Activated CD8-positive, alpha-beta memory T cell treated with anti-CD3 and anti-CD28 coated beads, Interleukin-2, amount 10 ng/mL, durations not matched to agents 7 days and 5 days (primary cell): ENCODE measurements around the gene CEACAM16. TPM values are rescaled to one million over a fixed set of nuclear protein-coding genes. Genes with fewer than 3 reads are reported as not detected.
"Not testable (repeated sequence)": the region's sequence is repeated elsewhere in the genome, so short reads cannot be mapped to it uniquely, and the experiment has no call there.

ENCODE experiments used
- ATAC-seq: fragments of 150-1000 bp; cut with Tn5 transposase; one replicate; pipeline ENCODE4 v1.10.0; 2021; ENCODE audit warnings: moderate library complexity
- CTCF ChIA-PET: fragments of 350-600 bp; sonication (Branson Sonifier 250); formaldehyde crosslinking; loops from one replicate; lab custom pipeline; 2021; ENCODE audit warnings: antibody characterized with exemption; lab: Charles Lee
- DNase-seq: peaks from one replicate; pipeline ENCODE4 v3.0.0-alpha.2; 2020
- H3K27ac Mint-ChIP-seq: one replicate; pipeline ENCODE4 v1.8.0; 2021; ENCODE audit warnings: mild to moderate bottlenecking, mixed read lengths
- H3K27me3 Mint-ChIP-seq: one replicate; pipeline ENCODE4 v1.8.0; 2021; ENCODE audit warnings: mixed read lengths
- H3K36me3 Mint-ChIP-seq: one replicate; pipeline ENCODE4 v1.8.0; 2021; ENCODE audit warnings: mild to moderate bottlenecking, mixed read lengths
- H3K4me1 Mint-ChIP-seq: one replicate; pipeline ENCODE4 v1.8.0; 2021; ENCODE audit warnings: mixed read lengths
- H3K4me3 Mint-ChIP-seq: one replicate; pipeline ENCODE4 v1.8.0; 2021; ENCODE audit warnings: mild to moderate bottlenecking, moderate library complexity, mixed read lengths
- H3K9me3 Mint-ChIP-seq: one replicate; pipeline ENCODE4 v1.8.0; 2022; ENCODE audit warnings: low read depth, mixed read lengths
- total RNA-seq, 2 experiments: library from RNA; stranded (reverse); gene quantifications; one replicate each; pipeline ENCODE4 v1.2.3, GENCODE V29; 2021

CEACAM16 gene
- total RNA-seq, 2 experiments from 2014 or later, result not detected

- Mint-ChIP-seq H3K4me1 (peaks cover 5% of the 10 kb centered on the region), H3K4me3 (no peak overlapping the region), H3K9me3 (no peaks in the 10 kb centered on the region), H3K36me3 (no peaks in the 10 kb centered on the region), H3K27me3 (peaks cover 33% of the 10 kb centered on the region), H3K27ac (no peak overlapping the region)
- ATAC-seq (no peak), DNase-seq (no peak)
- CTCF ChIA-PET, result no interaction called here
Measured at GRCh38 chr19:44683434-44684210, 15.3 kb upstream of the CEACAM16 start.

GRCh38 chr19:44684396-44684795, 14.6 kb upstream of the CEACAM16 start:
- ATAC-seq, CTCF ChIA-PET, H3K36me3 Mint-ChIP-seq, H3K4me3 Mint-ChIP-seq, DNase-seq, H3K27ac Mint-ChIP-seq, H3K9me3 Mint-ChIP-seq, H3K4me1 Mint-ChIP-seq: not testable (repeated sequence)
- H3K27me3 Mint-ChIP-seq, result peaks cover 35% of the 10 kb centered on the region

GRCh38 chr19:44684892-44685863, 13.8 kb upstream of the CEACAM16 start:
- H3K27ac Mint-ChIP-seq, result no peak overlapping the region
- ATAC-seq (no peak), DNase-seq (no peak)
- CTCF ChIA-PET, result interaction anchor here (0.7 to 1.4 kb wide), 5 partner anchors 39 to 360 kb away, joined by 3 to 4 read pairs (median 3); no protein-coding TSS in a partner anchor
- no peaks in the 10 kb centered on the region for H3K9me3 Mint-ChIP-seq
- H3K27me3 Mint-ChIP-seq, result peaks cover 35% of the 10 kb centered on the region
- peaks cover 14% of the 10 kb centered on the region for H3K4me1 Mint-ChIP-seq
- no peak overlapping the region for H3K4me3 Mint-ChIP-seq
- H3K36me3 Mint-ChIP-seq, result no peaks in the 10 kb centered on the region

GRCh38 chr19:44685877-44686276, 13.1 kb upstream of the CEACAM16 start:
- peaks cover 35% of the 10 kb centered on the region for H3K27me3 Mint-ChIP-seq
- ATAC-seq (no peak), DNase-seq (no peak)
- no peaks in the 10 kb centered on the region for H3K9me3 Mint-ChIP-seq
- no peak overlapping the region for H3K4me3 Mint-ChIP-seq
- H3K4me1 Mint-ChIP-seq, result peaks cover 14% of the 10 kb centered on the region
- no peak overlapping the region for H3K27ac Mint-ChIP-seq
- CTCF ChIA-PET, result interaction anchor here (0.9 to 1.4 kb wide), 3 partner anchors 38 to 115 kb away, joined by 3 to 4 read pairs (median 3); no protein-coding TSS in a partner anchor
- H3K36me3 Mint-ChIP-seq, result no peaks in the 10 kb centered on the region

- ATAC-seq, result no peak
- H3K36me3 Mint-ChIP-seq, result no peaks in the 10 kb centered on the region
- no peak overlapping the region for H3K27ac Mint-ChIP-seq
- DNase-seq, result no peak
- H3K27me3 Mint-ChIP-seq, result peaks cover 39% of the 10 kb centered on the region
- H3K4me1 Mint-ChIP-seq, result peaks cover 18% of the 10 kb centered on the region
- H3K9me3 Mint-ChIP-seq, result no peaks in the 10 kb centered on the region
- H3K4me3 Mint-ChIP-seq, result no peak overlapping the region
- CTCF ChIA-PET, result interaction anchor here (1.1 to 8.7 kb wide), 2 partner anchors 37 to 41 kb away, joined by 3 to 98 read pairs; no protein-coding TSS in a partner anchor
Measured at GRCh38 chr19:44686896-44687295, 12.1 kb upstream of the CEACAM16 start.

GRCh38 chr19:44687888-44688287, 11.1 kb upstream of the CEACAM16 start:
- peaks cover 28% of the 10 kb centered on the region for H3K4me1 Mint-ChIP-seq
- H3K27me3 Mint-ChIP-seq, result peaks cover 48% of the 10 kb centered on the region
- no peak overlapping the region for H3K4me3 Mint-ChIP-seq

GRCh38 chr19:44689290-44690130, 9.4 kb upstream of the CEACAM16 start:
- peak; percentile 53 for ATAC-seq
- H3K36me3 Mint-ChIP-seq, result no peaks in the 10 kb centered on the region
- peaks cover 31% of the 10 kb centered on the region for H3K4me1 Mint-ChIP-seq
- H3K27ac Mint-ChIP-seq, result no peak overlapping the region
- peak; percentile 79 for DNase-seq
- H3K27me3 Mint-ChIP-seq, result peaks cover 49% of the 10 kb centered on the region
- no peaks in the 10 kb centered on the region for H3K9me3 Mint-ChIP-seq
- CTCF ChIA-PET, result interaction anchor here (0.6 to 8.7 kb wide), 27 partner anchors 9 to 265 kb away, joined by 3 to 117 read pairs (median 4); partner anchors contain the start of genes CLPTM1 and NECTIN2
- no peak overlapping the region for H3K4me3 Mint-ChIP-seq

More at GRCh38 chr19:44687888-44688287, 11.1 kb upstream of the CEACAM16 start:
- Mint-ChIP-seq H3K27ac (no peak overlapping the region), H3K36me3 (no peaks in the 10 kb centered on the region), H3K9me3 (no peaks in the 10 kb centered on the region)
- no peak for DNase-seq
- CTCF ChIA-PET, result interaction anchor here (0.7 to 8.7 kb wide), 5 partner anchors 22 to 157 kb away, joined by 3 to 117 read pairs (median 5); no protein-coding TSS in a partner anchor
- ATAC-seq, result no peak

- no peaks in the 10 kb centered on the region for H3K9me3 Mint-ChIP-seq
- H3K4me1 Mint-ChIP-seq, result peaks cover 27% of the 10 kb centered on the region
- H3K27ac Mint-ChIP-seq, result no peak overlapping the region
- no peak for DNase-seq
- CTCF ChIA-PET, result interaction anchor here (1.0 to 8.7 kb wide), 20 partner anchors 10 to 265 kb away, joined by 3 to 117 read pairs (median 6); partner anchors contain the start of genes CLPTM1 and NECTIN2
- ATAC-seq, result no peak
- no peaks in the 10 kb centered on the region for H3K36me3 Mint-ChIP-seq
- H3K4me3 Mint-ChIP-seq, result no peak overlapping the region
- H3K27me3 Mint-ChIP-seq, result peaks cover 46% of the 10 kb centered on the region
Measured at GRCh38 chr19:44690131-44690440, 8.9 kb upstream of the CEACAM16 start.

GRCh38 chr19:44692379-44692721, 6.6 kb upstream of the CEACAM16 start:
- CTCF ChIA-PET, result interaction anchor here (1.0 to 8.7 kb wide), 3 partner anchors 32 to 92 kb away, joined by 4 to 117 read pairs (median 98); no protein-coding TSS in a partner anchor
- peaks cover 51% of the 10 kb centered on the region for H3K27me3 Mint-ChIP-seq
- no peaks in the 10 kb centered on the region for H3K9me3 Mint-ChIP-seq
- no peak overlapping the region for H3K27ac Mint-ChIP-seq
- H3K4me3 Mint-ChIP-seq, result peak overlapping the region; percentile 26
- no peaks in the 10 kb centered on the region for H3K36me3 Mint-ChIP-seq
- ATAC-seq (peak; percentile 20), DNase-seq (no peak)
- peaks cover 25% of the 10 kb centered on the region for H3K4me1 Mint-ChIP-seq

GRCh38 chr19:44694184-44694579, 4.8 kb upstream of the CEACAM16 start:
- Mint-ChIP-seq H3K36me3 (no peaks in the 10 kb centered on the region), H3K4me3 (no peak overlapping the region), H3K27me3 (peaks cover 54% of the 10 kb centered on the region), H3K4me1 (peaks cover 23% of the 10 kb centered on the region), H3K27ac (no peak overlapping the region), H3K9me3 (no peaks in the 10 kb centered on the region)
- CTCF ChIA-PET, result interaction anchor here (1.0 to 8.7 kb wide), 4 partner anchors 9 to 79 kb away, joined by 3 to 117 read pairs (median 52); no protein-coding TSS in a partner anchor
- DNase-seq (no peak), ATAC-seq (no peak)

GRCh38 chr19:44696939-44697669, 1.8 kb upstream of the CEACAM16 start:
- no peaks in the 10 kb centered on the region for H3K36me3 Mint-ChIP-seq
- H3K9me3 Mint-ChIP-seq, result no peaks in the 10 kb centered on the region
- ATAC-seq (no peak), DNase-seq (no peak)
- no peak overlapping the region for H3K4me3 Mint-ChIP-seq
- H3K27ac Mint-ChIP-seq, result no peak overlapping the region
- CTCF ChIA-PET, result interaction anchor here (0.7 kb wide), 2 partner anchors 15 to 90 kb away, joined by 3 to 4 read pairs; no protein-coding TSS in a partner anchor
- H3K4me1 Mint-ChIP-seq, result peaks cover 11% of the 10 kb centered on the region
- H3K27me3 Mint-ChIP-seq, result peaks cover 51% of the 10 kb centered on the region

- CTCF ChIA-PET, result no interaction called here
Measured at GRCh38 chr19:44697670-44698034, 1.3 kb upstream of the CEACAM16 start.

More at GRCh38 chr19:44697670-44698034, 1.3 kb upstream of the CEACAM16 start:
- no peak overlapping the region for H3K4me3 Mint-ChIP-seq
- H3K36me3 Mint-ChIP-seq, result no peaks in the 10 kb centered on the region
- no peak overlapping the region for H3K27ac Mint-ChIP-seq
- ATAC-seq, result no peak
- no peak for DNase-seq
- no peaks in the 10 kb centered on the region for H3K9me3 Mint-ChIP-seq
- H3K27me3 Mint-ChIP-seq, result peaks cover 45% of the 10 kb centered on the region
- H3K4me1 Mint-ChIP-seq, result peaks cover 6% of the 10 kb centered on the region
